Esophagus muscularis mucosa (tissue), 3 donors: ENCODE measurements around the gene PM20D1.

ENCODE experiments used
- CTCF ChIP-seq, 3 experiments: fragments of 200-600 bp in 2 of 3; fragments of 450-650 bp in 1 of 3; sonication (generic) in 2 of 3; IDR thresholded peaks; one replicate each; pipeline ENCODE4 v1.5.1; 2017 to 2019; ENCODE audit warnings: antibody characterized with exemption in 3 of 3, mild to moderate bottlenecking in 2 of 3, moderate library complexity in 1 of 3
- POLR2A ChIP-seq: fragments of 450-650 bp; IDR thresholded peaks from one replicate; pipeline ENCODE4 v1.6.1; 2017; ENCODE audit warnings: antibody characterized with exemption, moderate library complexity, mild to moderate bottlenecking, low read depth
- POLR2AphosphoS5 ChIP-seq, 2 donors: sonication (generic); formaldehyde crosslinking; IDR thresholded peaks; one replicate each; pipeline ENCODE4 v1.6.1; 2017; ENCODE audit warnings: antibody characterized with exemption in 2 of 2

- no peak for TF ChIP-seq CTCF (IDR thresholded peaks at IDR 0.05)
- no peak for TF ChIP-seq POLR2A
- TF ChIP-seq POLR2AphosphoS5 (IDR thresholded peaks at IDR 0.05), result no peak
Measured at GRCh38 chr1:205787287-205787916, 62.5 kb downstream of the PM20D1 start.
